Lung (tissue), 12 donors: ENCODE measurements around the gene MSH5. TPM values are rescaled to one million over a fixed set of nuclear protein-coding genes. Genes with fewer than 3 reads are reported as not detected.

Experiments used
- ATAC-seq: fragments of 200-7000 bp; cut with Tn5 transposase; one replicate; pipeline ENCODE4 v1.9.1; 2020; ENCODE audit warnings: moderate number of reproducible peaks; ENCODE audit not compliant: insufficient read depth, low FRiP score
- DNase-seq, 3 donors: peaks; one replicate each; pipeline ENCODE4 v3.0.0-alpha.2; 2013 to 2017
- H3K27ac ChIP-seq, 2 donors: one replicate each; pipeline ENCODE4 v1.5.1; 2013; ENCODE audit warnings: mild to moderate bottlenecking in 2 of 2, moderate library complexity in 2 of 2, control low read depth in 1 of 2, inconsistent platforms in 1 of 2, low read depth in 1 of 2, low read length in 1 of 2
- H3K27me3 ChIP-seq, 3 donors: one replicate each; pipeline ENCODE4 v1.5.1; 2013; ENCODE audit warnings: low read length in 2 of 3; ENCODE audit not compliant: control insufficient read depth in 3 of 3, insufficient read depth in 3 of 3
- H3K36me3 ChIP-seq, 4 donors: one replicate each; pipeline ENCODE4 v1.5.1; 2013; ENCODE audit warnings: low read length in 4 of 4, mild to moderate bottlenecking in 1 of 4, moderate library complexity in 1 of 4; ENCODE audit not compliant: control insufficient read depth in 4 of 4, insufficient read depth in 4 of 4
- H3K4me1 ChIP-seq, 5 donors: one replicate each; pipeline ENCODE4 v1.5.1; 2013; ENCODE audit warnings: low read length in 5 of 5, mild to moderate bottlenecking in 2 of 5, moderate library complexity in 1 of 5; ENCODE audit not compliant: control insufficient read depth in 5 of 5, insufficient read depth in 5 of 5
- H3K4me3 ChIP-seq: one replicate; pipeline ENCODE4 v1.5.1; 2013; ENCODE audit warnings: mild to moderate bottlenecking, control low read depth, moderate library complexity
- H3K9ac ChIP-seq, 2 donors: one replicate each; pipeline ENCODE4 v1.5.1; 2013; ENCODE audit warnings: low read length in 2 of 2, control low read depth in 1 of 2; ENCODE audit not compliant: insufficient read depth in 1 of 2
- H3K9me3 ChIP-seq, 4 donors: one replicate each; pipeline ENCODE4 v1.5.1; 2013; ENCODE audit warnings: low read length in 3 of 4, mild to moderate bottlenecking in 1 of 4, moderate library complexity in 1 of 4; ENCODE audit not compliant: control insufficient read depth in 4 of 4, insufficient read depth in 3 of 4
- CTCF ChIP-seq: IDR thresholded peaks from 2 replicates; pipeline ENCODE4 v1.5.1; 2012; ENCODE audit warnings: mild to moderate bottlenecking; ENCODE audit errors: control extremely low read depth, extremely low read depth
- WGBS, 2 donors: extraction: QIAGEN DNeasy Blood & Tissue Kit; methylation state at CpG; one replicate each; pipeline ENCODE4 v1.1.7; 2013; 5-methylcytosine and 5-hydroxymethylcytosine counted together
- polyA plus RNA-seq, 2 donors: library from polyadenylated mRNA; stranded (reverse); fragments of 200-250 nt; gene quantifications; one replicate each; pipeline ENCODE4 v1.2.1, GENCODE V29; 2013
- total RNA-seq, 2 donors: library from RNA; depleted of rRNA in 1 of 2; stranded (reverse); fragments of >200 nt in 1 of 2; gene quantifications; one replicate each; pipeline ENCODE4 v1.2.1, GENCODE V29; 2014 to 2021
- donor health status: control.
- donor health status: control.
- donor health status: Bipolar disorder and iron deficiency.
- donor health status: healthy.
- donor health status: DM: yes; HTN: yes; CAD: no.

MSH5 gene
- total and polyA plus RNA-seq, 4 donors: 4.5 to 17.8 (median 13.4) TPM

GRCh38 chr6:31710523-31711219 is 29.1 kb upstream of the MSH5 start:
- no peak for ATAC-seq

GRCh38 chr6:31711233-31711632 is 28.6 kb upstream of the MSH5 start:
- no peak for DNase-seq
- no peaks in the 10 kb centered on the region for H3K36me3 ChIP-seq
- no peak overlapping the region for H3K9ac ChIP-seq
- no peaks in the 10 kb centered on the region for H3K9me3 ChIP-seq
- 32 to 36% methylated on average over 8 of the region's 8 CpGs for WGBS, 2 donors
- no peak for TF ChIP-seq CTCF
- H3K27ac ChIP-seq: no peak overlapping the region
- peaks cover 0 to 19% (median 8%) of the 10 kb centered on the region in 5 donors for H3K4me1 ChIP-seq
- ATAC-seq: peak; percentile 19
- no peak overlapping the region for H3K4me3 ChIP-seq
- no peaks in the 10 kb centered on the region for H3K27me3 ChIP-seq

More at GRCh38 chr6:31710523-31711219, 29.1 kb upstream of the MSH5 start:
- TF ChIP-seq CTCF: no peak
- Histone ChIP-seq H3K4me3 (no peak overlapping the region), H3K27me3 (no peaks in the 10 kb centered on the region), H3K9me3 (no peaks in the 10 kb centered on the region), H3K36me3 (no peaks in the 10 kb centered on the region), H3K4me1 (peaks cover 0 to 18% (median 8%) of the 10 kb centered on the region in 5 donors), H3K9ac (no peak overlapping the region), H3K27ac (no peak overlapping the region)
- no peak for DNase-seq
- WGBS, 2 donors: 69 to 78% methylated on average over 5 of the region's 5 CpGs

GRCh38 chr6:31712296-31712695 is 27.5 kb upstream of the MSH5 start:
- Histone ChIP-seq H3K27me3 (no peaks in the 10 kb centered on the region), H3K9me3 (no peaks in the 10 kb centered on the region), H3K4me3 (no peak overlapping the region), H3K27ac (no peak overlapping the region), H3K9ac (no peak overlapping the region), H3K4me1 (peaks cover 0 to 19% (median 8%) of the 10 kb centered on the region in 5 donors), H3K36me3 (no peaks in the 10 kb centered on the region)
- no peak for ATAC-seq
- no peak for TF ChIP-seq CTCF
- WGBS, 2 donors: 76 to 81% methylated on average over 8 of the region's 8 CpGs
- no peak for DNase-seq
